ENCODE results near the gene ARID3A.

Gene ARID3A

GRCh38 chr19:977058-977464, 51.2 kb downstream of the ARID3A start:
- no peaks in the 10 kb centered on the region for H3K4me1 ChIP-seq (ENCODE audit: control insufficient read depth in 1 of 2, insufficient read depth in 2 of 2, low read length in 2 of 2)
- H3K27ac ChIP-seq (ENCODE audit: low read depth, low read length) = no peak overlapping the region
- no peak overlapping the region for H3K9ac ChIP-seq (ENCODE audit: low read depth in 1 of 2, low read length in 2 of 2)
- H3K36me3 ChIP-seq (ENCODE audit: control insufficient read depth in 1 of 2, insufficient read depth in 2 of 2, low read length in 2 of 2) = peaks cover 0 to 4% of the 10 kb centered on the region in 2 donors
- no peaks in the 10 kb centered on the region for H3K9me3 ChIP-seq (ENCODE audit: control insufficient read depth in 1 of 2, low read length in 2 of 2)
- H3K27me3 ChIP-seq (ENCODE audit: control insufficient read depth in 1 of 2, insufficient read depth in 2 of 2, low read length in 2 of 2) = no peaks in the 10 kb centered on the region
- no peak overlapping the region for H3K4me3 ChIP-seq (ENCODE audit: low read depth in 1 of 2, low read length in 2 of 2)

GRCh38 chr19:979318-979741, 53.5 kb downstream of the ARID3A start:
- Histone ChIP-seq H3K9ac (ENCODE audit: low read depth in 1 of 2, low read length in 2 of 2) (no peak overlapping the region), H3K9me3 (ENCODE audit: control insufficient read depth in 1 of 2, low read length in 2 of 2) (no peaks in the 10 kb centered on the region), H3K4me3 (ENCODE audit: low read depth in 1 of 2, low read length in 2 of 2) (no peak overlapping the region), H3K4me1 (ENCODE audit: control insufficient read depth in 1 of 2, insufficient read depth in 2 of 2, low read length in 2 of 2) (peaks cover 4% of the 10 kb centered on the region in 2 donors), H3K36me3 (ENCODE audit: control insufficient read depth in 1 of 2, insufficient read depth in 2 of 2, low read length in 2 of 2) (no peaks in the 10 kb centered on the region), H3K27ac (ENCODE audit: low read depth, low read length) (no peak overlapping the region), H3K27me3 (ENCODE audit: control insufficient read depth in 1 of 2, insufficient read depth in 2 of 2, low read length in 2 of 2) (no peaks in the 10 kb centered on the region)

DNA sequence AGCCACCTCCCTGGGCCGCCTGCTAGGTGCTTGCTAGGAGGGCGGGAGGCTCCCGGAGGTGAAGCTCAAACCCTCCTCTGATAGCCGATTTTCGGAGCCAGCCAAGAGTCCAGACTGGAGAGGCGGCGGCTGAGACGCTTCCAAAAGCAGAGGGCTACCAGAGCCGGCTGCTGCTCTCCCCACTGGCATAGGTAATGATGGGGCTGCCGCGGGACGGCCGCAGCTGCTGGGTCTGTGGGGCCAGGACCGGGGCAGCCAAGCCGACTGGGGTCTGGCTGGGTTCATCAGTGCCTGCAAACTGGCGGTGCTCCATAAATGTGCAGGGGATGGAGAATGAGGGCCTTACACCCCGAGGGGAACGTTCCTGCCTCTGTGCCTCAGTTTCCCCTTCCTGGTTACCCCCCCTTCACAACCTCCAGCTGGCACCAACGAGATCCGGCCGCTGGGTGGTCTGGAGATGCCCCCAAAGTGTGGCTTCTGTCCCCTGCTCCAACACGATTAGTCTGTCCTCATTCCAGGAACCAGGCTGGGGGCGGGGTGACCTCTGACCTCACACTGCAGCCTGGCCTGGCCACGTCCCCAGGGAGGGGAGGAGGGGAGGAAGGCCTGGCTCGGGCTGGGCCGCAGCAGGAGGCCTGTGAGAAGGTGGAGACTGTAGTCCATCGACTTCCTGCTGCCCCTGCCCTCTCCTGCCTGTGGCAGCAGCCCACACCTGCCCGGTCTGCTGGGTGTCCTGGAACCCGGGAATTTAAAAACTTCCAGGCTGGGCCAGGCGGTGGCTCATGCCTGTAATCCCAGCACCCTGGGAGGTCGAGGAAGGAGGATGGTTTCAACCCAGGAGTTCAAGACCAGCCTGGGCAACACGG, 54.5 kb downstream of the ARID3A start:
- H3K9ac ChIP-seq (ENCODE audit: low read depth in 1 of 2, low read length in 2 of 2) = no peak overlapping the region
- H3K4me3 ChIP-seq (ENCODE audit: low read depth in 1 of 2, low read length in 2 of 2) = no peak overlapping the region
- H3K9me3 ChIP-seq (ENCODE audit: control insufficient read depth in 1 of 2, low read length in 2 of 2) = no peaks in the 10 kb centered on the region
- H3K4me1 ChIP-seq (ENCODE audit: control insufficient read depth in 1 of 2, insufficient read depth in 2 of 2, low read length in 2 of 2) = peaks cover 9 to 12% of the 10 kb centered on the region in 2 donors
- no peaks in the 10 kb centered on the region for H3K36me3 ChIP-seq (ENCODE audit: control insufficient read depth in 1 of 2, insufficient read depth in 2 of 2, low read length in 2 of 2)
- no peak overlapping the region for H3K27ac ChIP-seq (ENCODE audit: low read depth, low read length)
- no peaks in the 10 kb centered on the region for H3K27me3 ChIP-seq (ENCODE audit: control insufficient read depth in 1 of 2, insufficient read depth in 2 of 2, low read length in 2 of 2)

DNA sequence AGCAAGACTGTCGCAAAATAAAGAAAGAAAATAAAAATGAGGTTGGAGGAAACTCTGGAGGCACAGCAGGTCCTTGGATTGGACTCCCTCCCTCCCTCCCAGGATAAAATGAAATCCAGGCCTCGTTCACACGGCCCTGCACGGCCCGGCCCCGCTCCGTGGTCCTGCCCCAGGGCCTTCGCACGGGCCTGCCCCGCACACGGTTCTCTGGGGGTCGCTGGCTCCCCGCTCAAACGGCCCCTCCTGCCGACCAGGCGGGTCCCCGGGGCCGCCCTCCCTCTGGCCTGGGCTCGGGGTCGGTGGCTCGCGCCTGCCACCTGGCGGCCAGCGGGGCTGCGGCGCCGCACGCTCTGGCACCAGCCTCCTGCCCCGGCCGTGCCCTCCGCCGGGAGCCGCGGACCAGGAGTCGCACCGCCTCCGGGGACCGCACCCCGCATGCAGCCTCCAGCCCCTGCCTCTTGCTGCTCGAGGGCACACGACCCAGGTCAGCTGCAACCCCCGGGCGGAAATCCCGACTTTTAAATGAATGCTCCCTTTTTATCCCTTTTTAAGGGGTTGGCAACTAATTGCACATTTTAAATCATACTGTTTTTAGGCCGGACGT, 56.8 kb downstream of the ARID3A start:
- Histone ChIP-seq H3K9me3 (ENCODE audit: control insufficient read depth in 1 of 2, low read length in 2 of 2) (no peaks in the 10 kb centered on the region), H3K36me3 (ENCODE audit: control insufficient read depth in 1 of 2, insufficient read depth in 2 of 2, low read length in 2 of 2) (peaks cover 0 to 10% of the 10 kb centered on the region in 2 donors), H3K27me3 (ENCODE audit: control insufficient read depth in 1 of 2, insufficient read depth in 2 of 2, low read length in 2 of 2) (no peaks in the 10 kb centered on the region), H3K4me3 (ENCODE audit: low read depth in 1 of 2, low read length in 2 of 2) (no peak overlapping the region), H3K27ac (ENCODE audit: low read depth, low read length) (no peak overlapping the region), H3K4me1 (ENCODE audit: control insufficient read depth in 1 of 2, insufficient read depth in 2 of 2, low read length in 2 of 2) (peaks cover 9 to 12% of the 10 kb centered on the region in 2 donors), H3K9ac (ENCODE audit: low read depth in 1 of 2, low read length in 2 of 2) (peak overlapping the region in 1 of 2 donors; percentile 7)

GRCh38 chr19:984165-984967, 58.5 kb downstream of the ARID3A start, which contains the start of gene WDR18:
Gene WDR18 (plus strand): TSS chr19:984345. CDS start chr19:984354, 9 bp downstream.
- H3K27ac ChIP-seq (ENCODE audit: low read depth, low read length) = peak within 1 kb of the TSS; percentile 78
- peaks cover 9 to 12% of the 10 kb centered on the region in 2 donors for H3K4me1 ChIP-seq (ENCODE audit: control insufficient read depth in 1 of 2, insufficient read depth in 2 of 2, low read length in 2 of 2)
- H3K9ac ChIP-seq (ENCODE audit: low read depth in 1 of 2, low read length in 2 of 2) = peak within 1 kb of the TSS; percentile 76 to 81

GRCh38 chr19:986083-986482, 60.2 kb downstream of the ARID3A start:
- Histone ChIP-seq H3K27ac (ENCODE audit: low read depth, low read length) (no peak overlapping the region), H3K9me3 (ENCODE audit: control insufficient read depth in 1 of 2, low read length in 2 of 2) (no peaks in the 10 kb centered on the region), H3K36me3 (ENCODE audit: control insufficient read depth in 1 of 2, insufficient read depth in 2 of 2, low read length in 2 of 2) (peaks cover 0 to 25% of the 10 kb centered on the region in 2 donors)

More at GRCh38 chr19:984165-984967, 58.5 kb downstream of the ARID3A start, which contains the start of gene WDR18:
- H3K4me3 ChIP-seq (ENCODE audit: low read depth in 1 of 2, low read length in 2 of 2) = peak within 1 kb of the TSS; percentile 86 to 91
- peaks cover 0 to 16% of the 10 kb centered on the region in 2 donors for H3K36me3 ChIP-seq (ENCODE audit: control insufficient read depth in 1 of 2, insufficient read depth in 2 of 2, low read length in 2 of 2)
- no peaks in the 10 kb centered on the region for H3K27me3 ChIP-seq (ENCODE audit: control insufficient read depth in 1 of 2, insufficient read depth in 2 of 2, low read length in 2 of 2)
- no peaks in the 10 kb centered on the region for H3K9me3 ChIP-seq (ENCODE audit: control insufficient read depth in 1 of 2, low read length in 2 of 2)

DNA sequence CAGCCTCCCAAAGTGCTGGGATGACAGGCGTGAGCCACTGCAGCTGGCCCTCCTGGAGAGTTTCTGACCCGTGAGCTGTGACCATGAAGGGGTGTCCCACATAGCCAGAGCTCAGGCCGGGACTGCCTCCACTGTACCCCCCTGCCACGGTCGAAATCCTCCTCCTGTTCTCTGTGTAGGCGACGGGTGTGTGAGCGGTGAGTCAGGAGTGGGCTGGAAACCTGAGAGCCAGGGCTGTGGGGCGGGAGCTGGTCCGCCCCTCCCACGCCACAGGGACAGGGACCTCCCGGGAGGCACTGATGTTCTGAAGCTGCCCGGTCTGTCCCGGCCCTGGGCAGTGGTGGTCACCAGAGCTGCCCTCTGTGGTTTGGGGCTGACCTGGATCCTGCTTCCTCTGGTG, 62.2 kb downstream of the ARID3A start:
- Histone ChIP-seq H3K36me3 (ENCODE audit: control insufficient read depth in 1 of 2, insufficient read depth in 2 of 2, low read length in 2 of 2) (peaks cover 0 to 25% of the 10 kb centered on the region in 2 donors), H3K9ac (ENCODE audit: low read depth in 1 of 2, low read length in 2 of 2) (no peak overlapping the region), H3K9me3 (ENCODE audit: control insufficient read depth in 1 of 2, low read length in 2 of 2) (no peaks in the 10 kb centered on the region), H3K4me3 (ENCODE audit: low read depth in 1 of 2, low read length in 2 of 2) (no peak overlapping the region), H3K4me1 (ENCODE audit: control insufficient read depth in 1 of 2, insufficient read depth in 2 of 2, low read length in 2 of 2) (peaks cover 9 to 12% of the 10 kb centered on the region in 2 donors), H3K27me3 (ENCODE audit: control insufficient read depth in 1 of 2, insufficient read depth in 2 of 2, low read length in 2 of 2) (no peaks in the 10 kb centered on the region), H3K27ac (ENCODE audit: low read depth, low read length) (no peak overlapping the region)

More at GRCh38 chr19:986083-986482, 60.2 kb downstream of the ARID3A start:
- no peaks in the 10 kb centered on the region for H3K27me3 ChIP-seq (ENCODE audit: control insufficient read depth in 1 of 2, insufficient read depth in 2 of 2, low read length in 2 of 2)
- H3K9ac ChIP-seq (ENCODE audit: low read depth in 1 of 2, low read length in 2 of 2) = no peak overlapping the region
- peaks cover 9 to 12% of the 10 kb centered on the region in 2 donors for H3K4me1 ChIP-seq (ENCODE audit: control insufficient read depth in 1 of 2, insufficient read depth in 2 of 2, low read length in 2 of 2)
- H3K4me3 ChIP-seq (ENCODE audit: low read depth in 1 of 2, low read length in 2 of 2) = no peak overlapping the region

GRCh38 chr19:988510-988909, 62.7 kb downstream of the ARID3A start:
- Histone ChIP-seq H3K27me3 (ENCODE audit: control insufficient read depth in 1 of 2, insufficient read depth in 2 of 2, low read length in 2 of 2) (no peaks in the 10 kb centered on the region), H3K4me3 (ENCODE audit: low read depth in 1 of 2, low read length in 2 of 2) (no peak overlapping the region), H3K4me1 (ENCODE audit: control insufficient read depth in 1 of 2, insufficient read depth in 2 of 2, low read length in 2 of 2) (peaks cover 8 to 12% of the 10 kb centered on the region in 2 donors), H3K27ac (ENCODE audit: low read depth, low read length) (no peak overlapping the region), H3K9ac (ENCODE audit: low read depth in 1 of 2, low read length in 2 of 2) (no peak overlapping the region), H3K9me3 (ENCODE audit: control insufficient read depth in 1 of 2, low read length in 2 of 2) (no peaks in the 10 kb centered on the region), H3K36me3 (ENCODE audit: control insufficient read depth in 1 of 2, insufficient read depth in 2 of 2, low read length in 2 of 2) (peaks cover 0 to 25% of the 10 kb centered on the region in 2 donors)

DNA sequence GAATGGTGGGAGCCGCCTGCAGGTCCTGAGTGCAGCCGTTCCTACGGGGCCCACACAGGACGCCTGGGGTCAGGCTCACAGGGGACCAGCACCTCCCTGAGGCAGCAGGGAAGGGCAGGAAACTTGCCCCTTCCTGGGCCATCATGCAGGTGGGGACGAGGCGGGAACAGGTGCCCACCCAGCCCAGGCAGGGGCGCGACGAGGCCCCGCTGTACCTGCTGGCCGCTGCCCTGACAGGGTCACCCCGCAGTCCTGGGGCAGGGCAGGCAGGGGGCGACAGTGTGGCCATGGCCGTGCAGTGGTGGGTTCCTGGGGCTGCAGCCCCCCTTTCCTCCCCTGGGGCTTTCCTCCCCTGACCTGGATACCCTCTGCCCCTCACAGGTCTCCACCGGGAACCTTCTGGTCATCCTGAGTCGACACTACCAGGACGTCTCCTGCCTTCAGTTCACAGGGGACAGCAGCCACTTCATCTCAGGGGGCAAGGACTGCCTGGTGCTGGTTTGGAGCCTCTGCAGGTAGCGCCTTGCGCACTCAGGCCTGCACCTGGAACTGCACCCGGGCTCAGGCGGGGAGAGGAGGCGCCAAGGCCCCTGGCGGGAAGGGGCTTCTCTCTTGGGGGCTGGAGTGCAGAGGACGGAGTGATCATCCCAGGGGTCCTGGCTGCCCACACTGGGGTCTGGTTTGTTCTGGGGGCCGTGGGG, 63.7 kb downstream of the ARID3A start:
- H3K9me3 ChIP-seq (ENCODE audit: control insufficient read depth in 1 of 2, low read length in 2 of 2) = no peaks in the 10 kb centered on the region
- H3K36me3 ChIP-seq (ENCODE audit: control insufficient read depth in 1 of 2, insufficient read depth in 2 of 2, low read length in 2 of 2) = peaks cover 0 to 25% of the 10 kb centered on the region in 2 donors
- H3K27me3 ChIP-seq (ENCODE audit: control insufficient read depth in 1 of 2, insufficient read depth in 2 of 2, low read length in 2 of 2) = no peaks in the 10 kb centered on the region
- no peak overlapping the region for H3K4me3 ChIP-seq (ENCODE audit: low read depth in 1 of 2, low read length in 2 of 2)
- no peak overlapping the region for H3K27ac ChIP-seq (ENCODE audit: low read depth, low read length)
- H3K9ac ChIP-seq (ENCODE audit: low read depth in 1 of 2, low read length in 2 of 2) = no peak overlapping the region
- H3K4me1 ChIP-seq (ENCODE audit: control insufficient read depth in 1 of 2, insufficient read depth in 2 of 2, low read length in 2 of 2) = peaks cover 5 to 8% of the 10 kb centered on the region in 2 donors
